ENCODE measurements around the gene OTUB2.
A peak's percentile ranks its signal among the peaks of the same experiment; 100 is the strongest.

OTUB2 gene

GRCh38 chr14:94009767-94010166, 16.4 kb upstream of the OTUB2 start:
- no peak for TF ChIP-seq CTCF (conservative IDR thresholded peaks at IDR 0.05; ENCODE audit: low read length)
- DNase-seq (ENCODE audit: low read depth), result peak; percentile 31
- H3K4me3 ChIP-seq (ENCODE audit: low read length), result no peak overlapping the region

- no peak overlapping the region for H3K4me3 ChIP-seq (ENCODE audit: low read length)
- no peak for TF ChIP-seq CTCF (conservative IDR thresholded peaks at IDR 0.05; ENCODE audit: low read length)
- DNase-seq (ENCODE audit: low read depth), result no peak
Measured at GRCh38 chr14:94010625-94011024, 15.5 kb upstream of the OTUB2 start.

GRCh38 chr14:94011795-94012194, 14.3 kb upstream of the OTUB2 start:
- TF ChIP-seq CTCF (conservative IDR thresholded peaks at IDR 0.05; ENCODE audit: low read length), result no peak
- peak; percentile 72 for DNase-seq (ENCODE audit: low read depth)
- H3K4me3 ChIP-seq (ENCODE audit: low read length), result no peak overlapping the region

GRCh38 chr14:94014382-94014781, 11.8 kb upstream of the OTUB2 start:
- DNase-seq (ENCODE audit: low read depth), result no peak
- TF ChIP-seq CTCF (conservative IDR thresholded peaks at IDR 0.05; ENCODE audit: low read length), result no peak
- H3K4me3 ChIP-seq (ENCODE audit: low read length), result no peak overlapping the region

- no peak overlapping the region for H3K4me3 ChIP-seq (ENCODE audit: low read length)
- no peak for TF ChIP-seq CTCF (conservative IDR thresholded peaks at IDR 0.05; ENCODE audit: low read length)
- no peak for DNase-seq (ENCODE audit: low read depth)
Measured at GRCh38 chr14:94015223-94015622, 10.9 kb upstream of the OTUB2 start.

GRCh38 chr14:94016446-94016976, 9.6 kb upstream of the OTUB2 start:
- H3K4me3 ChIP-seq (ENCODE audit: low read length), result no peak overlapping the region
- DNase-seq (ENCODE audit: low read depth), result no peak
- TF ChIP-seq CTCF (conservative IDR thresholded peaks at IDR 0.05; ENCODE audit: low read length), result no peak

- no peak for TF ChIP-seq CTCF (conservative IDR thresholded peaks at IDR 0.05; ENCODE audit: low read length)
- no peak overlapping the region for H3K4me3 ChIP-seq (ENCODE audit: low read length)
- DNase-seq (ENCODE audit: low read depth), result no peak
Measured at GRCh38 chr14:94018308-94018707, 7.8 kb upstream of the OTUB2 start.
